Neuron (in vitro differentiated cells): ENCODE data around the gene UNC5C.

ENCODE experiments used
- H2AFZ ChIP-seq: one replicate; pipeline ENCODE4 v1.6.1; 2013; ENCODE audit warnings: low read depth, mild to moderate bottlenecking, inconsistent platforms, low read length, moderate library complexity
- H3K27me3 ChIP-seq: one replicate; pipeline ENCODE4 v1.6.1; 2013; ENCODE audit warnings: low read length; ENCODE audit not compliant: insufficient read depth
- H3K36me3 ChIP-seq: one replicate; pipeline ENCODE4 v1.6.1; 2013; ENCODE audit warnings: low read length; ENCODE audit not compliant: insufficient read depth
- H3K4me1 ChIP-seq: one replicate; pipeline ENCODE4 v1.6.1; 2013; ENCODE audit warnings: low read length; ENCODE audit not compliant: insufficient read depth
- H3K4me3 ChIP-seq: 2 replicates; pipeline ENCODE4 v1.5.1; 2013; ENCODE audit warnings: mild to moderate bottlenecking, low read length, moderate library complexity
- H3K9me3 ChIP-seq: one replicate; pipeline ENCODE4 v1.6.1; 2013; ENCODE audit warnings: low read length

UNC5C gene

GRCh38 chr4:95421869-95422268 is 126.9 kb downstream of the UNC5C start:
- H3K36me3 ChIP-seq, result no peaks in the 10 kb centered on the region
- H3K27me3 ChIP-seq, result peaks cover 8% of the 10 kb centered on the region
- no peak overlapping the region for H2AFZ ChIP-seq
- H3K4me1 ChIP-seq, result no peaks in the 10 kb centered on the region
- no peak overlapping the region for H3K4me3 ChIP-seq
- H3K9me3 ChIP-seq, result peaks cover 6% of the 10 kb centered on the region

- H3K36me3 ChIP-seq, result no peaks in the 10 kb centered on the region
- no peak overlapping the region for H2AFZ ChIP-seq
- no peaks in the 10 kb centered on the region for H3K4me1 ChIP-seq
- peaks cover 2% of the 10 kb centered on the region for H3K9me3 ChIP-seq
- H3K4me3 ChIP-seq, result no peak overlapping the region
- no peaks in the 10 kb centered on the region for H3K27me3 ChIP-seq
These were observed 131.2 kb downstream of the UNC5C start for GRCh38 chr4:95417531-95417930.

- Histone ChIP-seq H2AFZ (no peak overlapping the region), H3K4me3 (no peak overlapping the region), H3K9me3 (no peaks in the 10 kb centered on the region), H3K4me1 (no peaks in the 10 kb centered on the region), H3K27me3 (no peaks in the 10 kb centered on the region), H3K36me3 (no peaks in the 10 kb centered on the region)
These were observed 133.4 kb downstream of the UNC5C start for GRCh38 chr4:95415346-95415771.

DNA sequence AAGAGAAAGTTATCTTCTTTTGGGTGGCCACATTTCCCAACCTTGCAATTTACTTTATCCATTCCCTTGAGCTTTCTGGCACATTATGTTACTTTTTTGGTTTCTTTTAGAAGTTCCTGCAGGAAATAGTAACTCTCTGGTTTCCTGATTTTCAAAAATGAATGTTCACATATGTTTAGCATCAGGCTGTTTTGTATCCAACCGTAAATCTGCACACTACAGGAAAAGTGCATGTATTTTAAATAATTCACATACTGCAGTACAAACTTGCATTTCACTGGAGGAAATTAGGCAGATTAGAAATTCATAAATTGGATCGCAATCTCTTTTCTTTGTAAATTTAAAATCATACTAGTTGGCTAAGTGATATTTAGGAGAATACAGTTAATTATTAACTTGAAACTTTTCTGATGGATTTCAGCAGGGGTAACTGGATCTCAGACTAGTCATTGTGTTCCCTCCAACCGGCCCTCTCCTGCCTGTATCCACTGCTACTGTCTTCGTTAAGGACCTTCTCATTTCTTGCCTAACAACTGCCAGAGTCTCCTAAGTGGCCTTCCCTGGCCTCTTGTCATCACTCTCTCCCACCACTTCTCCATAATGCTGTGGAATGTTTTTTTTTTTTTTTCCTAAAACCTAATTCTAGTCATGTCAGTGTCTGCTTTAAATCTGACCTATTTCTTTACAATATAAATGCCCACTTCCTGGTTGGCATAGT is 137.2 kb downstream of the UNC5C start:
- Histone ChIP-seq H3K36me3 (no peaks in the 10 kb centered on the region), H3K4me1 (no peaks in the 10 kb centered on the region), H2AFZ (no peak overlapping the region), H3K4me3 (no peak overlapping the region), H3K9me3 (no peaks in the 10 kb centered on the region), H3K27me3 (no peaks in the 10 kb centered on the region)

DNA sequence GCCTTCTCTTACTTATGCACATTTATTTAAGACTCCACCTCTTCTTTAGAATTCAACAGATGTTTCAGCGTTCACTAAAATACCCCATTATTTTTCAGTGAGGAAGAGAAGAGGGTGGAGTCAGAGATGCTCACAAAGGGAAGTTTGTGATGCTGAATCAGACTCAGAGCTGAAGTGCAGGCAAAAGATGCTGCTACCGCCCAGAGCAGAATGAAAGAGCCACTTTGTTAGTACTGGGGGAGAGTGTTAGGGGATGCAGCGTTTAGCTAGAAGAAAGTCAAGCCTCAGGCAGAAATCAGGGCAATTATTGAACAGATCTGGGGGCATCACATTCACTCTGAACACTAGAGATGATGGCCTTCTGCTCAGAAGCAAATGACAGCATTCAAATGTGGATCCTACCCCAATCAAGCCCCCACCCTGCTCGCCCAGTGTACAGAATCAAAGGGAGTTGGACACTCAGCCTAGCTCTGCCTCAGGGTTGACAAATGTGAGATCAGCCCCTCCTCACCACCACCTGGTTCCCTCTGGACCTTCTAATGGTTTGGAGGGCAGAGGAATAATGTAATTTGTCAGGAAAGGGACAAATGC is 138.3 kb downstream of the UNC5C start:
- H3K27me3 ChIP-seq, result no peaks in the 10 kb centered on the region
- H3K36me3 ChIP-seq, result no peaks in the 10 kb centered on the region
- no peak overlapping the region for H2AFZ ChIP-seq
- H3K4me3 ChIP-seq, result no peak overlapping the region
- H3K9me3 ChIP-seq, result no peaks in the 10 kb centered on the region
- no peaks in the 10 kb centered on the region for H3K4me1 ChIP-seq

DNA sequence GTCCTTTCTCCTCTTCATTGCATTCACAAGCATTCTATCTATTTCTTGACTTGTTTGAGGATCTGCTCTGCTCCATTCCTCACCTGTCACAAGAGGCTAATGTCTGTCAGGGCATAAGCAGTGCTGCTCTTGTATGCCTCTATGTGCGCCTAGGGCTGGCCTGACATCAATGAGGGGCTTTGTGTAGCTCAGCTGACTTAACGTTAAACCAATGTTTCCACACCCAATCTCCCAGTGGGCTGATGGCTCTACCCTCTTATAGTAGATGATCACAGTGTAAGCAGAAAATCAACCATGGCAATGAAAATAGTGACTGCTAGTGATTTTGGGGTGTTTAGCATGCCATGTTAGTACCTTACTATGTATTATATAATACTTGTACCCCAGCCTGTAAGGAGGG is 139.0 kb downstream of the UNC5C start:
- Histone ChIP-seq H3K4me3 (no peak overlapping the region), H3K27me3 (no peaks in the 10 kb centered on the region), H3K36me3 (no peaks in the 10 kb centered on the region), H3K9me3 (no peaks in the 10 kb centered on the region), H2AFZ (no peak overlapping the region), H3K4me1 (no peaks in the 10 kb centered on the region)

GRCh38 chr4:95409127-95409526 is 139.6 kb downstream of the UNC5C start:
- no peak overlapping the region for H2AFZ ChIP-seq
- H3K4me1 ChIP-seq, result no peaks in the 10 kb centered on the region
- no peaks in the 10 kb centered on the region for H3K9me3 ChIP-seq
- no peak overlapping the region for H3K4me3 ChIP-seq
- no peaks in the 10 kb centered on the region for H3K27me3 ChIP-seq
- H3K36me3 ChIP-seq, result no peaks in the 10 kb centered on the region

DNA sequence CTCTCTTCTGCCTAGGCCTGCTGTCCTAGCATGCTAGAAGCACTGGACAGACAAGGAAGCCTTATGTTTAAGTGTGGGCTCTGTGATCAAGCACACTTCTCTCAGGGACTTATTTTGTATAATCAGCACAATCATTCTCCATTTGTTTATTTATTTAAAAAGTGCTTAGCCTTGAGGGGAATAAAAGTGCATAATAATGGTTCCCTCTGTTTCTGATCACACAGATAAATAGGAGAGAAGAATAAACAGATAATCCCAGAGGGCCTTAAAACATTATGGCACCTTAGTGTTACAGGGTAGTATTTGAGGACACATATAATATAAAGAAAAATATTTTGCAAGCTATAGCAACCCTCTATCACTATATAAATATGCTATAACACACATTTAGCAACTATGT is 146.5 kb downstream of the UNC5C start:
- Histone ChIP-seq H3K4me3 (no peak overlapping the region), H3K36me3 (no peaks in the 10 kb centered on the region)

DNA sequence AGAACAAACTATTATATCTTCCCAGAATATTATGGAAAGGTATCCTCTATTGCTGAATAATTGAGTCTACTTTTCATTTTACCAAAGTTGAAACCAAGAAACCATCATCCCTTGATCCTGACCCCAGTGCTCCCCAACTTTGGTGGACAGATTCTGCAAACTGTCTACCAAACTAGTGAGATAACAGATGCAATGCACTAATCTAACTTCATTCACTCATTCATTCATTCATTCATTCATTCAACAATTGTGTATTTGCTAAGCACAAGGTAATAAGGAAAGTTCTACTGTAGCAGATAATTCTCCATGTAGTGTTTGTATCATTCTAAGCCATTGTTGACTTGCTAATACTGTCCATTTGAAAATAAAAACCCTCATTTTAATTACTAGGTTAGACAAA is 150.6 kb downstream of the UNC5C start:
- Histone ChIP-seq H2AFZ (no peak overlapping the region), H3K4me1 (no peaks in the 10 kb centered on the region), H3K27me3 (no peaks in the 10 kb centered on the region), H3K9me3 (peaks cover 2% of the 10 kb centered on the region), H3K36me3 (no peaks in the 10 kb centered on the region), H3K4me3 (no peak overlapping the region)

More for the DNA sequence above, 146.5 kb downstream of the UNC5C start:
- Histone ChIP-seq H2AFZ (no peak overlapping the region), H3K9me3 (no peaks in the 10 kb centered on the region), H3K4me1 (no peaks in the 10 kb centered on the region), H3K27me3 (no peaks in the 10 kb centered on the region)

DNA sequence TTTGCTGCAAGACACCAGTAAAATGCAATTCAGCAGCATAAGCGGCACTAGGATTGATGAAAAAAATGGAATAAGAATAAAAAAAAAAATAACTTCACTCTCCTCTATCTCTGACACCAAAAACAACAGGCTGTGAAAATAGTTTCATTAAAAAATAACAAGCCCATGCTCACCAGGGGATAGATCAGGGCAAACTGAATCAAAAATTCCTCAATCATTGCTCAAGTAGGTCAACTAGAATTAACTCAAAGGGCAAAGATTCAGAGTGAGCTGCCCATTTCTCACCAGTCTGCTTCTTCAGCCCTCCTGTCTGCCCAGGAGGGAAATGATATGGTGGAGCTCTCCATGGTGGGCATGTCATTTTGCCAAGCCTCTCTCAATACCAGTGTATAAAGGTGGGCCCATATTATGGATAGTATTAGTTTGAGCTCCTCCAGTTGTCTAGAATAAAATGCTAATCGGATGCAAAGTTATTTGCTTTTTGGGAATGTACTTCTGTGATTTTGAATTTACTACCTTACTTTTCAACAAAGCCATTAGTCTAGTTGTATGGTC is 153.9 kb downstream of the UNC5C start:
- H2AFZ ChIP-seq, result no peak overlapping the region
- H3K4me1 ChIP-seq, result no peaks in the 10 kb centered on the region

DNA sequence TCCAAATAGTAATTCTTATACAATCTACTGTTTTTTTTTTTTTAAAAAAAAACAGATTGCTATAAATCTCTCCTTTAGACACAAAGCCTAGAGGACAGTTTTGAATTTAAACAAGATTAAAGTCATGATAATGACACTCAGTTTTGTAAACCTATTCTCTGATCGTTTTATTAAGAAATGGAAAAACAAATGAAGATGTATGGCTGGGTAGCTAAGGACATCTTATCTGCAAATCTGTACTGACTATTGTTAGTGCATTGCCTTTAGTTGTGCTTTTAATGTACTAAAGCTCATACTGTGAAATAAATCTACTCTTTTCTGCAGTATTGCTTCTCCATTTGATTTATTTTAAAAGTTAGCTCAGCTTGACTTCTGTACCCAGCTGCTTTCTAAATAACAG is 155.0 kb downstream of the UNC5C start:
- H2AFZ ChIP-seq, result no peak overlapping the region
- no peak overlapping the region for H3K4me3 ChIP-seq
- H3K4me1 ChIP-seq, result no peaks in the 10 kb centered on the region
- no peaks in the 10 kb centered on the region for H3K36me3 ChIP-seq
- H3K9me3 ChIP-seq, result peaks cover 2% of the 10 kb centered on the region
- H3K27me3 ChIP-seq, result no peaks in the 10 kb centered on the region

More for the DNA sequence above, 153.9 kb downstream of the UNC5C start:
- Histone ChIP-seq H3K4me3 (no peak overlapping the region), H3K36me3 (no peaks in the 10 kb centered on the region), H3K27me3 (no peaks in the 10 kb centered on the region), H3K9me3 (peaks cover 2% of the 10 kb centered on the region)

DNA sequence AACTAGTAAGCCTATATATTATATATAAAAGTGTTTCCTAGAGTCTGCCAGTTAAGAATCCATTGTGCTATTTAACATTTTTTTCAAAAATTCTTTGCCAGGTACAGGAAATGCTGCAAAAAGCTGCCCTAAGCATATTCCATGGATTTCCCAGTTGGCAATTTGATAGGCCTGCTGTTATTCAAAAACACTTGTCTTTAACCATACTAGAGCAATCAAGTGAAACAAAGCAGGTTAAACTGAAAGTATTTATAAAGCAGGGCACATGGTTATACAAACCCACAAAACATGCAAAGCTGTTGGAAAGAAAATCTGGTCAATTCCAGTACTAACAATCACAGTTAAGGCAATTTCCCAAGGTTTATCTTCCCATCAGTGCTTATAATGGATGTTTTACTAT is 159.9 kb downstream of the UNC5C start:
- Histone ChIP-seq H3K27me3 (no peaks in the 10 kb centered on the region), H3K36me3 (no peaks in the 10 kb centered on the region), H3K4me1 (no peaks in the 10 kb centered on the region), H2AFZ (no peak overlapping the region), H3K4me3 (no peak overlapping the region), H3K9me3 (no peaks in the 10 kb centered on the region)

- Histone ChIP-seq H2AFZ (no peak overlapping the region), H3K27me3 (no peaks in the 10 kb centered on the region), H3K4me3 (no peak overlapping the region), H3K36me3 (no peaks in the 10 kb centered on the region), H3K9me3 (no peaks in the 10 kb centered on the region), H3K4me1 (no peaks in the 10 kb centered on the region)
These were observed 161.1 kb downstream of the UNC5C start for GRCh38 chr4:95387719-95388118.
